WTC11 (cell line): ENCODE results near the gene FMC1. TPM values are rescaled to one million over a fixed set of nuclear protein-coding genes. Genes with fewer than 3 reads are reported as not detected.

Experiments used
- CREB1 ChIP-seq: sonication (generic); formaldehyde crosslinking; IDR thresholded peaks from 2 replicates; pipeline ENCODE4 v1.8.0; 2023; ENCODE audit warnings: mild to moderate bottlenecking, missing genetic modification reagents
- EMX1 ChIP-seq: fragments of 250-450 bp; sonication (Bioruptor Pico); IDR thresholded peaks from 2 replicates; pipeline ENCODE4 v1.8.0; 2021; ENCODE audit warnings: mild to moderate bottlenecking
- FOXK1 ChIP-seq: sonication (generic); formaldehyde crosslinking; IDR thresholded peaks from 2 replicates; pipeline ENCODE4 v1.8.0; 2022; ENCODE audit warnings: mild to moderate bottlenecking, moderate library complexity, missing genetic modification reagents
- FOXP1 ChIP-seq: sonication (generic); formaldehyde crosslinking; IDR thresholded peaks from 2 replicates; pipeline ENCODE4 v1.8.0; 2022; ENCODE audit warnings: missing genetic modification reagents, mild to moderate bottlenecking, moderate library complexity, borderline replicate concordance
- GABPB1 ChIP-seq: sonication (generic); formaldehyde crosslinking; IDR thresholded peaks from 2 replicates; pipeline ENCODE4 v1.8.1; 2023; ENCODE audit warnings: mild to moderate bottlenecking, missing genetic modification reagents
- HMGA2 ChIP-seq: fragments of 250-450 bp; sonication (Bioruptor Pico); IDR thresholded peaks from 2 replicates; pipeline ENCODE4 v1.4.0; 2021; ENCODE audit warnings: mild to moderate bottlenecking, moderate library complexity
- MYBL2 ChIP-seq: sonication (generic); formaldehyde crosslinking; IDR thresholded peaks from 2 replicates; pipeline ENCODE4 v1.8.1; 2023; ENCODE audit warnings: mild to moderate bottlenecking, moderate library complexity, missing genetic modification reagents
- NFATC4 ChIP-seq: fragments of 250-450 bp; sonication (Bioruptor Pico); IDR thresholded peaks from 2 replicates; pipeline ENCODE4 v1.9.0; 2021; ENCODE audit warnings: mild to moderate bottlenecking
- NFE2L1 ChIP-seq: sonication (generic); formaldehyde crosslinking; IDR thresholded peaks from 2 replicates; pipeline ENCODE4 v1.8.1; 2023; ENCODE audit warnings: missing genetic modification reagents
- NR3C1 ChIP-seq: sonication (generic); formaldehyde crosslinking; conservative IDR thresholded peaks from 2 replicates; pipeline ENCODE4 v1.8.1; 2023; ENCODE audit warnings: low read depth, mild to moderate bottlenecking, missing genetic modification reagents
- PRRX2 ChIP-seq: fragments of 250-450 bp; sonication (Bioruptor Pico); IDR thresholded peaks from 2 replicates; pipeline ENCODE4 v1.8.0; 2021; ENCODE audit warnings: mild to moderate bottlenecking
- TP53 ChIP-seq: sonication (generic); formaldehyde crosslinking; IDR thresholded peaks from 2 replicates; pipeline ENCODE4 v1.8.1; 2023; ENCODE audit warnings: mild to moderate bottlenecking, missing genetic modification reagents
- ZNF121 ChIP-seq: sonication (generic); formaldehyde crosslinking; IDR thresholded peaks from 2 replicates; pipeline ENCODE4 v1.8.0; 2023; ENCODE audit warnings: missing genetic modification reagents
- ZNF219 ChIP-seq: sonication (generic); formaldehyde crosslinking; IDR thresholded peaks from 2 replicates; pipeline ENCODE4 v1.8.0; 2023; ENCODE audit warnings: missing genetic modification reagents, mild to moderate bottlenecking, borderline replicate concordance
- ZNF317 ChIP-seq: sonication (generic); formaldehyde crosslinking; IDR thresholded peaks from 2 replicates; pipeline ENCODE4 v1.8.1; 2023; ENCODE audit warnings: low read depth, mild to moderate bottlenecking, moderate library complexity, missing genetic modification reagents, borderline replicate concordance
- ZNF396 ChIP-seq: fragments of 250-450 bp; sonication (Bioruptor Pico); IDR thresholded peaks from 2 replicates; pipeline ENCODE4 v1.8.0; 2021; ENCODE audit warnings: mild to moderate bottlenecking, moderate library complexity, borderline replicate concordance
- total RNA-seq: library from RNA; stranded (reverse); gene quantifications from 3 replicates; pipeline ENCODE4 v1.2.3, GENCODE V29; 2021
- TF ChIP-seq, protein P1 (sequence below): sonication (generic); formaldehyde crosslinking; IDR thresholded peaks from 2 replicates; pipeline ENCODE4 v1.8.1; 2022; ENCODE audit warnings: mild to moderate bottlenecking, missing genetic modification reagents, moderate library complexity, borderline replicate concordance
- TF ChIP-seq, protein P2 (sequence below): fragments of 250-450 bp; sonication (Bioruptor Pico); IDR thresholded peaks from 2 replicates; pipeline ENCODE4 v2.1.2; 2022; ENCODE audit warnings: mild to moderate bottlenecking, moderate library complexity
- TF ChIP-seq, protein P3 (sequence below): sonication (generic); formaldehyde crosslinking; IDR thresholded peaks from 2 replicates; pipeline ENCODE4 v1.8.0; 2022; ENCODE audit warnings: mild to moderate bottlenecking, missing genetic modification reagents
- TF ChIP-seq, protein P4 (sequence below): sonication (generic); formaldehyde crosslinking; IDR thresholded peaks from 2 replicates; pipeline ENCODE4 v1.8.0; 2023; ENCODE audit warnings: mild to moderate bottlenecking, missing genetic modification reagents
- TF ChIP-seq, protein P5 (sequence below): fragments of 250-450 bp; sonication (Bioruptor Pico); IDR thresholded peaks from 2 replicates; pipeline ENCODE4 v1.8.0; 2021; ENCODE audit warnings: mild to moderate bottlenecking
- TF ChIP-seq, protein P6 (sequence below): sonication (generic); formaldehyde crosslinking; IDR thresholded peaks from 2 replicates; pipeline ENCODE4 v1.8.0; 2022; ENCODE audit warnings: mild to moderate bottlenecking, missing genetic modification reagents
- TF ChIP-seq, protein P7 (sequence below): sonication (generic); formaldehyde crosslinking; IDR thresholded peaks from 2 replicates; pipeline ENCODE4 v1.8.0; 2023; ENCODE audit warnings: missing genetic modification reagents
- TF ChIP-seq, protein P8 (sequence below): sonication (generic); formaldehyde crosslinking; IDR thresholded peaks from 2 replicates; pipeline ENCODE4 v1.8.1; 2022; ENCODE audit warnings: low read depth, mild to moderate bottlenecking, moderate library complexity, missing genetic modification reagents, borderline replicate concordance

The FMC1 gene
- total RNA-seq, 1 experiment from 2014 or later: 16.3 TPM

DNA sequence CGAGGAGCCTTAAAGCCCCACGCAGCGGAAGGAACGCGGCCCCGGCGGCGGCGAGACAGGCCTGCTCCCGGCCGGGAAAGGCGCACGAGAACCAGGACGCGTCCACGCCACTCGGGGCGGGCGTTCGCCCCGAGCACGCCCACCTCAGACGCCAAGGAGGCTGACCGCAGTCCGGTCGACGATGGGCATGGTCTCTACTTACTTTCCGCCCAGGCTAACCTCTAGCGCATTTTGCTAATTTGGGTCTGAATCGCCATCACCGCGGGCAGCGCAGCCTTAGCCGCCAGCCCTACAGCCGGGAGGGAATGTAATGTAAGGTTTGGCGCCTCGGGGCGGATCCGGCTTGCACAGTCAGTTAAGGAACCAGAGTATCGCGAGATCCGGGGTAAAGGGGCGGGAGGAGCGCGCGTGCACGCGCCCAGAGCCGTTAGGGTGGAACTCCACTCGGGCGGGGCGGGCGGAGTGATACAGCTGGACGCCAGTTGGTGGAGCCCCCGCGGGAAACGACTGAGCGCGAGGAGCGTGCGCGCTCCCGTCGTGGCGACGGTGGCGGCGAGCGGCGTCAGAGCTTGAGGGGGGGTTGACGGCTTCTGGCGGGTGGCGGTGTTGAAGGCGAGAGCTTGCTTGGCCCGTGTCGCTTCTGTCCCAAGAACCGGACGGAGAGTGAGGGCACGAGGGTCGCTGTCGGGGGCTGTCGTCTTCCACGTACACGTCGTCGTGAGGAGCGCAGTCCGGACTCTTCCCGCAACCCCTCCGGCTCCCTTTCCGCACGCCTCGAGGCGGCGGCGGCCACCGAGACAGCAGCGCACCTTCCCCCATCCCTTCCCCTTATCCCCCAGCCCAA lies 18.5 kb downstream of the FMC1 start, which contains the start of gene LUC7L2 (continued):
- TF ChIP-seq, protein P1, sequence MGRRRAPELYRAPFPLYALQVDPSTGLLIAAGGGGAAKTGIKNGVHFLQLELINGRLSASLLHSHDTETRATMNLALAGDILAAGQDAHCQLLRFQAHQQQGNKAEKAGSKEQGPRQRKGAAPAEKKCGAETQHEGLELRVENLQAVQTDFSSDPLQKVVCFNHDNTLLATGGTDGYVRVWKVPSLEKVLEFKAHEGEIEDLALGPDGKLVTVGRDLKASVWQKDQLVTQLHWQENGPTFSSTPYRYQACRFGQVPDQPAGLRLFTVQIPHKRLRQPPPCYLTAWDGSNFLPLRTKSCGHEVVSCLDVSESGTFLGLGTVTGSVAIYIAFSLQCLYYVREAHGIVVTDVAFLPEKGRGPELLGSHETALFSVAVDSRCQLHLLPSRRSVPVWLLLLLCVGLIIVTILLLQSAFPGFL (CRISPR knock-in tag): no peak
- TF ChIP-seq, protein P2, sequence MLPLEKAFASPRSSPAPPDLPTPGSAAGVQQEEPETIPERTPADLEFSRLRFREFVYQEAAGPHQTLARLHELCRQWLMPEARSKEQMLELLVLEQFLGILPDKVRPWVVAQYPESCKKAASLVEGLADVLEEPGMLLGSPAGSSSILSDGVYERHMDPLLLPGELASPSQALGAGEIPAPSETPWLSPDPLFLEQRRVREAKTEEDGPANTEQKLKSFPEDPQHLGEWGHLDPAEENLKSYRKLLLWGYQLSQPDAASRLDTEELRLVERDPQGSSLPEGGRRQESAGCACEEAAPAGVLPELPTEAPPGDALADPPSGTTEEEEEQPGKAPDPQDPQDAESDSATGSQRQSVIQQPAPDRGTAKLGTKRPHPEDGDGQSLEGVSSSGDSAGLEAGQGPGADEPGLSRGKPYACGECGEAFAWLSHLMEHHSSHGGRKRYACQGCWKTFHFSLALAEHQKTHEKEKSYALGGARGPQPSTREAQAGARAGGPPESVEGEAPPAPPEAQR (CRISPR knock-in tag): no peak
- peak; percentile 58 for TF ChIP-seq FOXP1 (CRISPR knock-in tag)
- 0 out of 2 replicates have a peak, but pooled peaks have one; percentile 50 for TF ChIP-seq PRRX2 (CRISPR knock-in tag)
- TF ChIP-seq ZNF396 (CRISPR knock-in tag): no peak
- TF ChIP-seq ZNF121 (CRISPR knock-in tag): no peak
- TF ChIP-seq, protein P3, sequence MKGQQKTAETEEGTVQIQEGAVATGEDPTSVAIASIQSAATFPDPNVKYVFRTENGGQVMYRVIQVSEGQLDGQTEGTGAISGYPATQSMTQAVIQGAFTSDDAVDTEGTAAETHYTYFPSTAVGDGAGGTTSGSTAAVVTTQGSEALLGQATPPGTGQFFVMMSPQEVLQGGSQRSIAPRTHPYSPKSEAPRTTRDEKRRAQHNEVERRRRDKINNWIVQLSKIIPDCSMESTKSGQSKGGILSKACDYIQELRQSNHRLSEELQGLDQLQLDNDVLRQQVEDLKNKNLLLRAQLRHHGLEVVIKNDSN (CRISPR knock-in tag): peak; percentile 30; the same call in 1 of the 2 replicates
- TF ChIP-seq GABPB1: peak; percentile 68; the same call in 1 of the 2 replicates
- TF ChIP-seq, protein P4, sequence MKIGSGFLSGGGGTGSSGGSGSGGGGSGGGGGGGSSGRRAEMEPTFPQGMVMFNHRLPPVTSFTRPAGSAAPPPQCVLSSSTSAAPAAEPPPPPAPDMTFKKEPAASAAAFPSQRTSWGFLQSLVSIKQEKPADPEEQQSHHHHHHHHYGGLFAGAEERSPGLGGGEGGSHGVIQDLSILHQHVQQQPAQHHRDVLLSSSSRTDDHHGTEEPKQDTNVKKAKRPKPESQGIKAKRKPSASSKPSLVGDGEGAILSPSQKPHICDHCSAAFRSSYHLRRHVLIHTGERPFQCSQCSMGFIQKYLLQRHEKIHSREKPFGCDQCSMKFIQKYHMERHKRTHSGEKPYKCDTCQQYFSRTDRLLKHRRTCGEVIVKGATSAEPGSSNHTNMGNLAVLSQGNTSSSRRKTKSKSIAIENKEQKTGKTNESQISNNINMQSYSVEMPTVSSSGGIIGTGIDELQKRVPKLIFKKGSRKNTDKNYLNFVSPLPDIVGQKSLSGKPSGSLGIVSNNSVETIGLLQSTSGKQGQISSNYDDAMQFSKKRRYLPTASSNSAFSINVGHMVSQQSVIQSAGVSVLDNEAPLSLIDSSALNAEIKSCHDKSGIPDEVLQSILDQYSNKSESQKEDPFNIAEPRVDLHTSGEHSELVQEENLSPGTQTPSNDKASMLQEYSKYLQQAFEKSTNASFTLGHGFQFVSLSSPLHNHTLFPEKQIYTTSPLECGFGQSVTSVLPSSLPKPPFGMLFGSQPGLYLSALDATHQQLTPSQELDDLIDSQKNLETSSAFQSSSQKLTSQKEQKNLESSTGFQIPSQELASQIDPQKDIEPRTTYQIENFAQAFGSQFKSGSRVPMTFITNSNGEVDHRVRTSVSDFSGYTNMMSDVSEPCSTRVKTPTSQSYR (CRISPR knock-in tag): peak; percentile 24; the same call in 1 of the 2 replicates
- no peak for TF ChIP-seq HMGA2 (CRISPR knock-in tag)
- TF ChIP-seq, protein P5, sequence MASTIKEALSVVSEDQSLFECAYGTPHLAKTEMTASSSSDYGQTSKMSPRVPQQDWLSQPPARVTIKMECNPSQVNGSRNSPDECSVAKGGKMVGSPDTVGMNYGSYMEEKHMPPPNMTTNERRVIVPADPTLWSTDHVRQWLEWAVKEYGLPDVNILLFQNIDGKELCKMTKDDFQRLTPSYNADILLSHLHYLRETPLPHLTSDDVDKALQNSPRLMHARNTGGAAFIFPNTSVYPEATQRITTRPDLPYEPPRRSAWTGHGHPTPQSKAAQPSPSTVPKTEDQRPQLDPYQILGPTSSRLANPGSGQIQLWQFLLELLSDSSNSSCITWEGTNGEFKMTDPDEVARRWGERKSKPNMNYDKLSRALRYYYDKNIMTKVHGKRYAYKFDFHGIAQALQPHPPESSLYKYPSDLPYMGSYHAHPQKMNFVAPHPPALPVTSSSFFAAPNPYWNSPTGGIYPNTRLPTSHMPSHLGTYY (CRISPR knock-in tag): no peak
- no peak for TF ChIP-seq EMX1
- TF ChIP-seq MYBL2 (CRISPR knock-in tag): peak; percentile 95
- TF ChIP-seq NR3C1 (CRISPR knock-in tag): no peak
- TF ChIP-seq FOXK1 (CRISPR knock-in tag): peak; percentile 9; the same call in 1 of the 2 replicates
- no peak for TF ChIP-seq TP53
- no peak for TF ChIP-seq ZNF219 (CRISPR knock-in tag)
- 0 out of 2 replicates have a peak, but pooled peaks have one; percentile 34 for TF ChIP-seq NFATC4 (CRISPR knock-in tag)
- TF ChIP-seq, protein P6, sequence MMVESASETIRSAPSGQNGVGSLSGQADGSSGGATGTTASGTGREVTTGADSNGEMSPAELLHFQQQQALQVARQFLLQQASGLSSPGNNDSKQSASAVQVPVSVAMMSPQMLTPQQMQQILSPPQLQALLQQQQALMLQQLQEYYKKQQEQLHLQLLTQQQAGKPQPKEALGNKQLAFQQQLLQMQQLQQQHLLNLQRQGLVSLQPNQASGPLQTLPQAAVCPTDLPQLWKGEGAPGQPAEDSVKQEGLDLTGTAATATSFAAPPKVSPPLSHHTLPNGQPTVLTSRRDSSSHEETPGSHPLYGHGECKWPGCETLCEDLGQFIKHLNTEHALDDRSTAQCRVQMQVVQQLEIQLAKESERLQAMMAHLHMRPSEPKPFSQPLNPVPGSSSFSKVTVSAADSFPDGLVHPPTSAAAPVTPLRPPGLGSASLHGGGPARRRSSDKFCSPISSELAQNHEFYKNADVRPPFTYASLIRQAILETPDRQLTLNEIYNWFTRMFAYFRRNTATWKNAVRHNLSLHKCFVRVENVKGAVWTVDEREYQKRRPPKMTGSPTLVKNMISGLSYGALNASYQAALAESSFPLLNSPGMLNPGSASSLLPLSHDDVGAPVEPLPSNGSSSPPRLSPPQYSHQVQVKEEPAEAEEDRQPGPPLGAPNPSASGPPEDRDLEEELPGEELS (CRISPR knock-in tag): peak; percentile 43; the same call in 1 of the 2 replicates
- TF ChIP-seq, protein P7, sequence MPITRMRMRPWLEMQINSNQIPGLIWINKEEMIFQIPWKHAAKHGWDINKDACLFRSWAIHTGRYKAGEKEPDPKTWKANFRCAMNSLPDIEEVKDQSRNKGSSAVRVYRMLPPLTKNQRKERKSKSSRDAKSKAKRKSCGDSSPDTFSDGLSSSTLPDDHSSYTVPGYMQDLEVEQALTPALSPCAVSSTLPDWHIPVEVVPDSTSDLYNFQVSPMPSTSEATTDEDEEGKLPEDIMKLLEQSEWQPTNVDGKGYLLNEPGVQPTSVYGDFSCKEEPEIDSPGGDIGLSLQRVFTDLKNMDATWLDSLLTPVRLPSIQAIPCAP: 0 out of 2 replicates have a peak, but pooled peaks have one; percentile 79
- no peak for TF ChIP-seq CREB1 (CRISPR knock-in tag)
- no peak for TF ChIP-seq ZNF317 (CRISPR knock-in tag)
- TF ChIP-seq, protein P8, sequence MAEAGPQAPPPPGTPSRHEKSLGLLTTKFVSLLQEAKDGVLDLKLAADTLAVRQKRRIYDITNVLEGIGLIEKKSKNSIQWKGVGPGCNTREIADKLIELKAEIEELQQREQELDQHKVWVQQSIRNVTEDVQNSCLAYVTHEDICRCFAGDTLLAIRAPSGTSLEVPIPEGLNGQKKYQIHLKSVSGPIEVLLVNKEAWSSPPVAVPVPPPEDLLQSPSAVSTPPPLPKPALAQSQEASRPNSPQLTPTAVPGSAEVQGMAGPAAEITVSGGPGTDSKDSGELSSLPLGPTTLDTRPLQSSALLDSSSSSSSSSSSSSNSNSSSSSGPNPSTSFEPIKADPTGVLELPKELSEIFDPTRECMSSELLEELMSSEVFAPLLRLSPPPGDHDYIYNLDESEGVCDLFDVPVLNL: peak; percentile 85
- TF ChIP-seq NFE2L1 (CRISPR knock-in tag): peak; percentile 47
